Spleen (tissue), 7 donors: ENCODE measurements around the gene CDH18.

Experiments used
- CTCF ChIP-seq, 11 experiments: fragments of 200-600 bp in 7 of 11; fragments of 450-650 bp in 4 of 11; sonication (generic) in 4 of 11; IDR thresholded peaks in 8 of 11; conservative IDR thresholded peaks in 3 of 11; 1 replicate in 7 of 11; 2 replicates in 4 of 11; pipeline versions ENCODE4 v1.4.0 to v1.8.0; 2016 to 2021; ENCODE audit warnings: antibody characterized with exemption in 11 of 11, inconsistent platforms in 4 of 11, mild to moderate bottlenecking in 1 of 11
- POLR2A ChIP-seq, 3 donors: fragments of 450-650 bp; IDR thresholded peaks; one replicate each; pipeline ENCODE4 v1.5.1; 2017; ENCODE audit warnings: antibody characterized with exemption in 3 of 3, mild to moderate bottlenecking in 1 of 3
- POLR2AphosphoS5 ChIP-seq, 3 donors: sonication (generic); formaldehyde crosslinking; IDR thresholded peaks; one replicate each; pipeline ENCODE4 v1.5.1; 2017; ENCODE audit warnings: antibody characterized with exemption in 3 of 3
- donor health status: DM: no; HTN: no; CAD: no; lungs with moderate emphysema.
- donor health status: DM: no; HTN: no; CAD: no.
- donor health status: DM: no; HTN: no; CAD: no.

DNA sequence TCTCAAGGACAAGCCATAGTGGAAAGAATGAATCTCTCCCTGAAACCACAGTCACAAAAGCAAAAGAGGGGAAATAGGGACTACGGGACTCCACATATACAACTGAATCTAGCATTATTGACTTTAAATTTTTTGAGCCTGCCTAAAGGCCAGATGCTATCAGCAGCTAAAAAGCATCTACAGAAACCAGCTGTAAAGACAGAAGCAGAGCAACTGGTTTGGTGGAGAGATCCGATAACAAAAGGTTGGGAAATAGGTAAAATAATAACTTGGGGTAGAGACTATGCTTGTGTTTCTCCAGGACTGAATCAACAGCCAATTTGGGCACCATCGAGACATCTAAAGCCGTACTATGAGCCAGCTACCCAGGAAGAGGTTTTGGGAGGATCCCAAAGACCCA is 281.2 kb downstream of the CDH18 start:
- TF ChIP-seq CTCF (IDR thresholded peaks at IDR 0.05 in 8 of 11, conservative IDR thresholded peaks at IDR 0.05 in 3 of 11) (no peak), POLR2AphosphoS5 (IDR thresholded peaks at IDR 0.05) (no peak), POLR2A (IDR thresholded peaks at IDR 0.05) (no peak)
